ENCODE results near the gene TRPC4. TPM values are rescaled to one million over a fixed set of nuclear protein-coding genes. Genes with fewer than 3 reads are reported as not detected.

TRPC4 gene
- total RNA-seq, 2 experiments from 2014 or later = not detected

DNA sequence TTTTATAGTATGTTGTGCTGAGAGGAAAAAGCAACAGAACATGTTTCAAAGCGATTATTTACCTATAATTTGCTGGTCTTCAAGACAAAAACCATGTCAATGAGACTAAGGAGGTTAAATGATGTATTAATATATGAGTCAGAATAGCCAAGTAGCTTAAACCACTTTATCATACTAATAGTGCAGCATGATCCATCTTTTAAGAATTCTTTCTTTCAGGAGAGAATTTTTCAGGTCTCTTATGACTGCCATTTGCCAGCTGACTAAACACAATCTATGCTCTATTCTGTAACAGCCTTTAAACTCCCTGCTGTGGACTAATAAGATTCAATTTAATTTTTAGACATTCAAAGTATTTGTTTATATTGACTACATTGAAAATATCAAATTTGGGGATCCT lies 93.7 kb downstream of the TRPC4 start:
- TF ChIP-seq, protein P1, sequence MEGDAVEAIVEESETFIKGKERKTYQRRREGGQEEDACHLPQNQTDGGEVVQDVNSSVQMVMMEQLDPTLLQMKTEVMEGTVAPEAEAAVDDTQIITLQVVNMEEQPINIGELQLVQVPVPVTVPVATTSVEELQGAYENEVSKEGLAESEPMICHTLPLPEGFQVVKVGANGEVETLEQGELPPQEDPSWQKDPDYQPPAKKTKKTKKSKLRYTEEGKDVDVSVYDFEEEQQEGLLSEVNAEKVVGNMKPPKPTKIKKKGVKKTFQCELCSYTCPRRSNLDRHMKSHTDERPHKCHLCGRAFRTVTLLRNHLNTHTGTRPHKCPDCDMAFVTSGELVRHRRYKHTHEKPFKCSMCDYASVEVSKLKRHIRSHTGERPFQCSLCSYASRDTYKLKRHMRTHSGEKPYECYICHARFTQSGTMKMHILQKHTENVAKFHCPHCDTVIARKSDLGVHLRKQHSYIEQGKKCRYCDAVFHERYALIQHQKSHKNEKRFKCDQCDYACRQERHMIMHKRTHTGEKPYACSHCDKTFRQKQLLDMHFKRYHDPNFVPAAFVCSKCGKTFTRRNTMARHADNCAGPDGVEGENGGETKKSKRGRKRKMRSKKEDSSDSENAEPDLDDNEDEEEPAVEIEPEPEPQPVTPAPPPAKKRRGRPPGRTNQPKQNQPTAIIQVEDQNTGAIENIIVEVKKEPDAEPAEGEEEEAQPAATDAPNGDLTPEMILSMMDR (conservative IDR thresholded peaks at IDR 0.05; ENCODE audit: low read length) = no peak
- no peak for TF ChIP-seq EZH2phosphoT487 (IDR thresholded peaks at IDR 0.05; ENCODE audit: borderline replicate concordance, low read depth, low read length)
- Histone ChIP-seq H3K4me2 (ENCODE audit: low read length) (no peak overlapping the region), H3K4me1 (ENCODE audit: insufficient read depth, low read length, poor library complexity, severe bottlenecking) (peaks cover 2% of the 10 kb centered on the region), H4K20me1 (ENCODE audit: insufficient read depth, low read length) (no peaks in the 10 kb centered on the region), H3K27ac (ENCODE audit: low read depth, low read length, poor library complexity, severe bottlenecking) (no peak overlapping the region), H2AFZ (ENCODE audit: low read length) (no peak overlapping the region), H3K79me2 (ENCODE audit: insufficient read depth, low read depth, low read length) (no peaks in the 10 kb centered on the region), H3K4me3 (ENCODE audit: low read depth, low read length, poor library complexity, severe bottlenecking) (no peak overlapping the region), H3K36me3 (ENCODE audit: insufficient read depth, low read length) (no peaks in the 10 kb centered on the region), H3K9me3 (ENCODE audit: low read length) (no peaks in the 10 kb centered on the region), H3K9me2 (ENCODE audit: insufficient read depth, low read length) (no peaks in the 10 kb centered on the region)
- no peak for DNase-seq (ENCODE audit: low spot score)
- BruUV-seq (replicated peaks) = no TSS peak
- ChIA-PET POLR2A (interaction anchor here (0.9 to 1.0 kb wide), 2 partner anchors 9 to 23 kb away, joined by 3 to 5 read pairs; no protein-coding TSS in a partner anchor), CTCF (ENCODE audit: unreplicated experiment) (interaction anchor here (0.6 kb wide), 1 partner anchor 57 kb away, joined by 4 read pairs; no protein-coding TSS in a partner anchor)
- intact Hi-C loops (cut with micrococcal nuclease; ENCODE audit: unreplicated experiment) = loop anchor here (5.0 to 10.0 kb wide), 2 partner anchors 56 to 569 kb away; partner anchors contain the start of gene UFM1

DNA sequence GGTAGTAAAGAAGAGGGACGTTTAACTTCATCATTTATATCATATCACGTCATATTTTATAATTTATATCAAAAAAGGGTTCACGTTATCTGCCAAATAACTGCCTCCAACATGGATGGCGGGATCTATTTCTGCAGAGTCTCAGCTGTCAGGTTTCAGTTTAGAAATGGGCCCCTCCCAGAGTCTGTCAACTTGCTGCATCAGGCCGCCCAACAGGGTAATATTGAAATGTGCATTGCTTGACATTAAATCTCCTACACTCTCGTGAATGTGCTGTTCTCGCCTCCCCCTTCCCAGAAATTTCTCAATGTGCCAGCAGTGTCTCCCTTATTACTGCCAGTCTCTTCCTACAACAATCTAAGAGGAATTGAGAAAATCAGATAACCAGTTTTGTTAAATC lies 96.9 kb downstream of the TRPC4 start:
- H3K79me2 ChIP-seq (ENCODE audit: insufficient read depth, low read depth, low read length) = no peaks in the 10 kb centered on the region
- ChIA-PET CTCF (ENCODE audit: unreplicated experiment) (no interaction called here), POLR2A (interaction anchor here (1.4 kb wide), 1 partner anchor 271 kb away, joined by 5 read pairs; no protein-coding TSS in a partner anchor)
- intact Hi-C loops (cut with micrococcal nuclease; ENCODE audit: unreplicated experiment) = loop anchor here (10.0 kb wide), 1 partner anchor 572 kb away; the partner anchor contains the start of gene UFM1
- H3K4me3 ChIP-seq (ENCODE audit: low read depth, low read length, poor library complexity, severe bottlenecking) = no peak overlapping the region
- no peaks in the 10 kb centered on the region for H3K9me3 ChIP-seq (ENCODE audit: low read length)
- H3K36me3 ChIP-seq (ENCODE audit: insufficient read depth, low read length) = no peaks in the 10 kb centered on the region
- H3K27ac ChIP-seq (ENCODE audit: low read depth, low read length, poor library complexity, severe bottlenecking) = no peak overlapping the region
- no peak for DNase-seq (ENCODE audit: low spot score)
- no peaks in the 10 kb centered on the region for H4K20me1 ChIP-seq (ENCODE audit: insufficient read depth, low read length)
- no peak overlapping the region for H3K4me2 ChIP-seq (ENCODE audit: low read length)
- no peaks in the 10 kb centered on the region for H3K9me2 ChIP-seq (ENCODE audit: insufficient read depth, low read length)
- H3K4me1 ChIP-seq (ENCODE audit: insufficient read depth, low read length, poor library complexity, severe bottlenecking) = no peaks in the 10 kb centered on the region
- no peak overlapping the region; the same call in 1 of the 2 replicates for H2AFZ ChIP-seq (ENCODE audit: low read length)
- no TSS peak for BruUV-seq (replicated peaks)
- TF ChIP-seq EZH2phosphoT487 (IDR thresholded peaks at IDR 0.05; ENCODE audit: borderline replicate concordance, low read depth, low read length) = no peak
- TF ChIP-seq, protein P1 (conservative IDR thresholded peaks at IDR 0.05; ENCODE audit: low read length) = no peak

DNA sequence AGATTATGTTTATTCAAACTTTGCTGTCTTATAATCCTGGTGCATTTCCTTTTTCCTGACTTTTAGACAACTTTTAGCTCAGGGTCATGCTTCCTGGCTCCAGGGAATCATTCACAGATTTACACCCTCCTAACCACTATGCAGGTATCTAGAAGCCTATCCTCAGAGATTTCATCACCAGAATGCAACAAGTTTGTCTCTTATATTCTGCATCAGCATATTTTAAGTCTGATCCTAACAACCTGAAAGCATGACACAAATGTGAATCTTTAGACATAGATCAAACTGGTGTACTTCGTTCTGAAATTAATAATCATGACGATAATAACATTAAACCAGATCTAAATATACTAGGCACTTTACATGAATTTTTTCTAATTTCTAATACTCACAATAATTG lies 100.0 kb downstream of the TRPC4 start:
- H3K79me2 ChIP-seq (ENCODE audit: insufficient read depth, low read depth, low read length) = no peaks in the 10 kb centered on the region
- H4K20me1 ChIP-seq (ENCODE audit: insufficient read depth, low read length) = no peaks in the 10 kb centered on the region
- TF ChIP-seq EZH2phosphoT487 (IDR thresholded peaks at IDR 0.05; ENCODE audit: borderline replicate concordance, low read depth, low read length) = no peak
- TF ChIP-seq, protein P1 (conservative IDR thresholded peaks at IDR 0.05; ENCODE audit: low read length) = no peak
- DNase-seq (ENCODE audit: low spot score) = no peak
- BruUV-seq (replicated peaks) = no TSS peak
- intact Hi-C loops (cut with micrococcal nuclease; ENCODE audit: unreplicated experiment) = loop anchor here (1.0 to 10.0 kb wide), 4 partner anchors 175 to 813 kb away; no protein-coding TSS in a partner anchor
- no peaks in the 10 kb centered on the region for H3K9me2 ChIP-seq (ENCODE audit: insufficient read depth, low read length)
- H3K27ac ChIP-seq (ENCODE audit: low read depth, low read length, poor library complexity, severe bottlenecking) = no peak overlapping the region
- no peaks in the 10 kb centered on the region for H3K4me1 ChIP-seq (ENCODE audit: insufficient read depth, low read length, poor library complexity, severe bottlenecking)
- H3K36me3 ChIP-seq (ENCODE audit: insufficient read depth, low read length) = no peaks in the 10 kb centered on the region
- H3K4me3 ChIP-seq (ENCODE audit: low read depth, low read length, poor library complexity, severe bottlenecking) = no peak overlapping the region
- ChIA-PET POLR2A (interaction anchor here (0.7 to 2.2 kb wide), 6 partner anchors 14 to 234 kb away, joined by 3 to 5 read pairs (median 3); no protein-coding TSS in a partner anchor), CTCF (ENCODE audit: unreplicated experiment) (no interaction called here)
- no peaks in the 10 kb centered on the region for H3K9me3 ChIP-seq (ENCODE audit: low read length)
- no peak overlapping the region for H3K4me2 ChIP-seq (ENCODE audit: low read length)
- peak overlapping the region; percentile 23; the same call in 1 of the 2 replicates for H2AFZ ChIP-seq (ENCODE audit: low read length)

Measured in OCI-LY7 (cell line).